Measurements from ENCODE around the gene NOS1. TPM values are rescaled to one million over a fixed set of nuclear protein-coding genes. Genes with fewer than 3 reads are reported as not detected.

NOS1 gene
- total and polyA plus RNA-seq, 2 of the 8 experiments (the other 6 are each of a cell fraction or from before 2014, with no cell fraction given): 1.5 to 2.0 TPM

GRCh38 chr12:117158911-117159553 is 202.4 kb downstream of the NOS1 start:
- POLR2A ChIA-PET (ENCODE audit: partially characterized antibody): interaction anchor here (0.9 to 1.2 kb wide), 2 partner anchors 11 to 14 kb away, joined by 3 read pairs; no protein-coding TSS in a partner anchor
- no peak overlapping the region for H3K4me2 ChIP-seq (ENCODE audit: insufficient read depth in 1 of 2, low read depth in 2 of 2, low read length in 2 of 2)
- TF ChIP-seq HDAC2 (IDR thresholded peaks at IDR 0.05; ENCODE audit: borderline replicate concordance in 1 of 2, low read depth in 2 of 2, low read length in 2 of 2) (no peak), PHF8 (conservative IDR thresholded peaks at IDR 0.05; ENCODE audit: low read depth, low read length) (no peak), KDM4A (IDR thresholded peaks at IDR 0.05; ENCODE audit: low read depth, low read length, severe bottlenecking) (no peak), MAFK (IDR thresholded peaks at IDR 0.05; ENCODE audit: low read depth, low read length) (no peak), SP4 (IDR thresholded peaks at IDR 0.05; ENCODE audit: low read length) (no peak), JUN (IDR thresholded peaks at IDR 0.05; ENCODE audit: low read depth, low read length) (no peak), TEAD4 (IDR thresholded peaks at IDR 0.05; ENCODE audit: low read depth, low read length) (no peak), EZH2 (IDR thresholded peaks at IDR 0.05; ENCODE audit: low read depth, low read length, severe bottlenecking) (no peak), SUZ12 (IDR thresholded peaks at IDR 0.05; ENCODE audit: low read length) (no peak), RNF2 (IDR thresholded peaks at IDR 0.05; ENCODE audit: borderline replicate concordance, low read depth, low read length, missing control alignments, poor library complexity, severe bottlenecking) (no peak), RAD21 (IDR thresholded peaks at IDR 0.05 in 1 of 2, conservative IDR thresholded peaks at IDR 0.05 in 1 of 2; ENCODE audit: low read depth in 2 of 2, low read length in 2 of 2) (no peak), FOSL1 (IDR thresholded peaks at IDR 0.05; ENCODE audit: insufficient read depth, low read depth, low read length) (no peak)

More at GRCh38 chr12:117158911-117159553, 202.4 kb downstream of the NOS1 start:
- H4K8ac ChIP-seq (ENCODE audit: extremely low read depth, insufficient read depth, low read length): no peak overlapping the region
- peaks cover 31 to 70% (median 50%) of the 10 kb centered on the region in 4 experiments for H3K36me3 ChIP-seq (ENCODE audit: control insufficient read depth in 2 of 4, insufficient read depth in 4 of 4, low read length in 3 of 4)
- H2AK5ac ChIP-seq (ENCODE audit: low read depth, low read length): no peak overlapping the region
- H3K23ac ChIP-seq (ENCODE audit: insufficient read length): no peak overlapping the region
- no peaks in the 10 kb centered on the region for H3K27me3 ChIP-seq (replicated peaks in 1 of 4; ENCODE audit: control insufficient read depth in 3 of 4, extremely low read depth in 1 of 4, insufficient read depth in 3 of 4, low read length in 3 of 4)
- H2BK15ac ChIP-seq (ENCODE audit: low read length): no peak overlapping the region
- H3K4me3 ChIP-seq (ENCODE audit: extremely low read depth in 1 of 4, insufficient read depth in 2 of 4, low read depth in 3 of 4, low read length in 4 of 4): no peak overlapping the region
- no peak overlapping the region for H2AFZ ChIP-seq (ENCODE audit: low read length)
- no peak overlapping the region for H4K91ac ChIP-seq (replicated peaks; ENCODE audit: insufficient read length, low read length)
- CTCF ChIA-PET (ENCODE audit: partially characterized antibody): interaction anchor here (0.7 kb wide), 1 partner anchor 108 kb away, joined by 3 read pairs; no protein-coding TSS in a partner anchor
- no peaks in the 10 kb centered on the region for H3K9me3 ChIP-seq (ENCODE audit: insufficient read depth in 2 of 2, low read depth in 1 of 2, low read length in 1 of 2)
- H3K18ac ChIP-seq (ENCODE audit: extremely low read depth, low read length): no peak overlapping the region
- DNase-seq (ENCODE audit: low read depth in 1 of 2, low spot score in 2 of 2) (no peak), FAIRE-seq (no peak)
- H4K5ac ChIP-seq (ENCODE audit: insufficient read length, low read depth, low read length): no peak overlapping the region
- H2BK120ac ChIP-seq (replicated peaks; ENCODE audit: low read depth, low read length): no peak overlapping the region
- no peak overlapping the region for H2BK20ac ChIP-seq (ENCODE audit: low read length)
- no peak overlapping the region for H3K56ac ChIP-seq (replicated peaks; ENCODE audit: insufficient read length, low read depth, low read length)
- H3K14ac ChIP-seq (ENCODE audit: insufficient read length): no peak overlapping the region
- H4K20me1 ChIP-seq (replicated peaks in 1 of 2; ENCODE audit: control insufficient read depth in 1 of 2, insufficient read depth in 2 of 2, low read length in 2 of 2): peaks cover 2 to 15% of the 10 kb centered on the region in 2 experiments
- H3K27ac ChIP-seq (ENCODE audit: low read depth, low read length): no peak overlapping the region
- H3K23me2 ChIP-seq (ENCODE audit: low read depth, low read length): no peaks in the 10 kb centered on the region
- no peak overlapping the region for H2BK12ac ChIP-seq (ENCODE audit: low read depth, low read length)
- H3K79me2 ChIP-seq (ENCODE audit: control insufficient read depth in 1 of 2, insufficient read depth in 2 of 2, low read length in 2 of 2): no peaks in the 10 kb centered on the region
- H3K9ac ChIP-seq (replicated peaks in 1 of 4; ENCODE audit: extremely low read depth in 1 of 4, low read depth in 3 of 4, low read length in 3 of 4): no peak overlapping the region
- no peak overlapping the region for H2BK5ac ChIP-seq (ENCODE audit: low read depth, low read length)
- H3K79me1 ChIP-seq (ENCODE audit: low read depth, low read length): no peaks in the 10 kb centered on the region
- peaks cover 0 to 4% (median 4%) of the 10 kb centered on the region in 4 experiments; a peak in 4 of 7 replicates for H3K4me1 ChIP-seq (replicated peaks in 1 of 4; ENCODE audit: control insufficient read depth in 3 of 4, insufficient read depth in 4 of 4, low read length in 3 of 4)
- H3K4ac ChIP-seq (replicated peaks; ENCODE audit: insufficient read length, low read depth, low read length): no peak overlapping the region
- 94% methylated on average over 7 of the region's 7 CpGs; no CpG with 5 or more reads in 1 of the 2 experiments for WGBS, 2 experiments (ENCODE audit: extremely low coverage in 1 of 2, insufficient coverage in 1 of 2, insufficient read length in 1 of 2, insufficient replicate concordance in 2 of 2, low coverage in 1 of 2, low lambda C conversion rate in 2 of 2, missing lambda C conversion rate in 1 of 2)

All from H1 (cell line).